ENCODE results near the gene ZBTB5.
"Not testable (repeated sequence)": the region's sequence is repeated elsewhere in the genome, so short reads cannot be mapped to it uniquely, and the experiment has no call there.

ZBTB5 gene

GRCh38 chr9:37471942-37472684 is 6.9 kb upstream of the ZBTB5 start:
- H3K36me3 ChIP-seq (ENCODE audit: control insufficient read depth, insufficient read depth, low read length): no peaks in the 10 kb centered on the region
- H3K27me3 ChIP-seq (replicated peaks; ENCODE audit: control insufficient read depth, insufficient read depth, low read length, poor library complexity, severe bottlenecking): no peaks in the 10 kb centered on the region
- no peak overlapping the region for H3K4me3 ChIP-seq (ENCODE audit: insufficient read depth, low read depth, low read length, poor library complexity, severe bottlenecking)
- no peaks in the 10 kb centered on the region for H3K9me3 ChIP-seq (ENCODE audit: control insufficient read depth, low read length)
- no peak overlapping the region for H3K27ac ChIP-seq (ENCODE audit: insufficient read depth, low read length, poor library complexity, severe bottlenecking)
- DNase-seq: no peak
- no peaks in the 10 kb centered on the region for H3K4me1 ChIP-seq (ENCODE audit: control insufficient read depth, insufficient read depth, low read length, poor library complexity, severe bottlenecking)

- Histone ChIP-seq H3K27me3 (replicated peaks; ENCODE audit: control insufficient read depth, insufficient read depth, low read length, poor library complexity, severe bottlenecking) (no peaks in the 10 kb centered on the region), H3K27ac (ENCODE audit: insufficient read depth, low read length, poor library complexity, severe bottlenecking) (no peak overlapping the region), H3K4me3 (ENCODE audit: insufficient read depth, low read depth, low read length, poor library complexity, severe bottlenecking) (no peak overlapping the region), H3K9me3 (ENCODE audit: control insufficient read depth, low read length) (no peaks in the 10 kb centered on the region), H3K36me3 (ENCODE audit: control insufficient read depth, insufficient read depth, low read length) (no peaks in the 10 kb centered on the region), H3K4me1 (ENCODE audit: control insufficient read depth, insufficient read depth, low read length, poor library complexity, severe bottlenecking) (no peaks in the 10 kb centered on the region)
- no peak for DNase-seq
Measured at GRCh38 chr9:37468620-37469019, 3.4 kb upstream of the ZBTB5 start.

- not testable (repeated sequence) for H3K4me1 ChIP-seq (ENCODE audit: control insufficient read depth, insufficient read depth, low read length, poor library complexity, severe bottlenecking); H3K36me3 ChIP-seq (ENCODE audit: control insufficient read depth, insufficient read depth, low read length); H3K27me3 ChIP-seq (replicated peaks; ENCODE audit: control insufficient read depth, insufficient read depth, low read length, poor library complexity, severe bottlenecking); DNase-seq; H3K9me3 ChIP-seq (ENCODE audit: control insufficient read depth, low read length); H3K27ac ChIP-seq (ENCODE audit: insufficient read depth, low read length, poor library complexity, severe bottlenecking); H3K4me3 ChIP-seq (ENCODE audit: insufficient read depth, low read depth, low read length, poor library complexity, severe bottlenecking)
Measured at GRCh38 chr9:37467530-37467929, 2.3 kb upstream of the ZBTB5 start.

GRCh38 chr9:37466037-37466709 is 923 bp upstream of the ZBTB5 start:
- Histone ChIP-seq H3K4me1 (ENCODE audit: control insufficient read depth, insufficient read depth, low read length, poor library complexity, severe bottlenecking) (no peaks in the 10 kb centered on the region), H3K27ac (ENCODE audit: insufficient read depth, low read length, poor library complexity, severe bottlenecking) (peak overlapping the region; percentile 92), H3K27me3 (replicated peaks; ENCODE audit: control insufficient read depth, insufficient read depth, low read length, poor library complexity, severe bottlenecking) (no peaks in the 10 kb centered on the region), H3K4me3 (ENCODE audit: insufficient read depth, low read depth, low read length, poor library complexity, severe bottlenecking) (peak overlapping the region; percentile 80), H3K9me3 (ENCODE audit: control insufficient read depth, low read length) (no peaks in the 10 kb centered on the region), H3K36me3 (ENCODE audit: control insufficient read depth, insufficient read depth, low read length) (no peaks in the 10 kb centered on the region)
- DNase-seq: peak in 2 of 3 donors; percentile 6 to 12

DNA sequence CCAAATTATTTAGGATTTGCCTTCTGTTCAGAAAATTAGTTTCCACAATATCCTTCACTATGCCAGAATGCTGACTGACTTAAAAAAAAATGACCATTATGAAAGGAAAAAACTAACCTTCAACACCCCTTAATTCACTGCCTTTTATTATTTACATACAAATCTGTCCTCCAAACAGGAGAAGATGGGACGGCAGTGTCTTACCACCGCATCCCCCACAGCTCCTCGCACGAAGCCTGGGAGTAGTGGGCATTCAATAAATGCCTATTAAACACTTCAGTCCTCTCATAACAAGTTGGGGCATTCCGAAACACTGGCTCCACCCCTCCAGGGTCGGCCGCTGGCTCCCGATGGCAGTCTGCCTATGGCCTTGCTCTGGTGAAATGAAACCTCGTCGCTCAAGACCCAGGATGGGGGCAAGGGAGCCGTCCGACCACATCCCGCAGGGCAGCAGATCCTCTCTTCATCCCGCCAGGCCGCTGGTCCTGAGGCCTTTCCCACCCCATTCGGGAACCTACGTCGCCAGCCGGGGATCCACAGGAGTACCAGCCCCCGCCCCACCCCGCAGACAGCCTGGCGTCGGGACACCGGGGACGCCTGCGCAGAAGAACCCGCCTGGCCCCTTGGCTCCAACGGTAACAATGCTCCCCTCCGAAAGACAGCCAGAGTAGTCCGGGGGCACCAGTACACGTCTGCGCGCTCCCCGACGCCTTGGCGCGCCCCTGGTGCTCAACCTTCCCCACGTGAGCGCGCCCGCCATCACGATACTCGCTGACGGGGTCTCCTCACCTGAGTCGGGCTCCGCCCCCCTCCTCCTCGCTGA is 613 bp downstream of the ZBTB5 start:
- H3K27me3 ChIP-seq (replicated peaks; ENCODE audit: control insufficient read depth, insufficient read depth, low read length, poor library complexity, severe bottlenecking): no peaks in the 10 kb centered on the region
- H3K4me3 ChIP-seq (ENCODE audit: insufficient read depth, low read depth, low read length, poor library complexity, severe bottlenecking): peak overlapping the region; percentile 80
- no peaks in the 10 kb centered on the region for H3K4me1 ChIP-seq (ENCODE audit: control insufficient read depth, insufficient read depth, low read length, poor library complexity, severe bottlenecking)
- no peaks in the 10 kb centered on the region for H3K36me3 ChIP-seq (ENCODE audit: control insufficient read depth, insufficient read depth, low read length)
- H3K27ac ChIP-seq (ENCODE audit: insufficient read depth, low read length, poor library complexity, severe bottlenecking): peak overlapping the region; percentile 92
- no peaks in the 10 kb centered on the region for H3K9me3 ChIP-seq (ENCODE audit: control insufficient read depth, low read length)
- DNase-seq: peak; percentile 52 to 62 (median 56)

- Histone ChIP-seq H3K27me3 (replicated peaks; ENCODE audit: control insufficient read depth, insufficient read depth, low read length, poor library complexity, severe bottlenecking) (no peaks in the 10 kb centered on the region), H3K9me3 (ENCODE audit: control insufficient read depth, low read length) (no peaks in the 10 kb centered on the region), H3K4me1 (ENCODE audit: control insufficient read depth, insufficient read depth, low read length, poor library complexity, severe bottlenecking) (no peaks in the 10 kb centered on the region), H3K36me3 (ENCODE audit: control insufficient read depth, insufficient read depth, low read length) (no peaks in the 10 kb centered on the region), H3K4me3 (ENCODE audit: insufficient read depth, low read depth, low read length, poor library complexity, severe bottlenecking) (peak overlapping the region; percentile 80), H3K27ac (ENCODE audit: insufficient read depth, low read length, poor library complexity, severe bottlenecking) (peak overlapping the region; percentile 92)
- no peak for DNase-seq
Measured at GRCh38 chr9:37464006-37464405, 1.2 kb downstream of the ZBTB5 start.

DNA sequence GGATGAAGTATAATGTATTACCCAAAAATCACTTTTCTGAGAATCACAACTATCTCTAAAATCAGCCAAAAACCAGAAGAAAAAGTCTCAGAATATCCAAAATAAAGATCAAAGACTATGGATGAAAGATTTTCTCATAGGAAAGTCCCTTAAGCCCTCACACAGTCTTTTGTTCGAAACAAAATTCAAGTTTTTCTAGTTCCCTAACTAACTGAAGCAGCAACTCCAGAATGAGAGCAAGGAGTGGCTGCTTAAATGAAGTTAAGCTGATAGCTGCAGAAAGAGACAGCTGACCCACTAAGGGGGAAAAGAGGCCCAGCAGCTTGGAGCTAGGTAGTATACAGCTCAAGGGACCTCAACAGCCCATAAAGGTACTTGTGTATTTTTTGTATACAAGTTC is 8.4 kb downstream of the ZBTB5 start:
- Histone ChIP-seq H3K9me3 (ENCODE audit: control insufficient read depth, low read length) (no peaks in the 10 kb centered on the region), H3K4me3 (ENCODE audit: insufficient read depth, low read depth, low read length, poor library complexity, severe bottlenecking) (no peak overlapping the region), H3K4me1 (ENCODE audit: control insufficient read depth, insufficient read depth, low read length, poor library complexity, severe bottlenecking) (no peaks in the 10 kb centered on the region), H3K27ac (ENCODE audit: insufficient read depth, low read length, poor library complexity, severe bottlenecking) (no peak overlapping the region), H3K36me3 (ENCODE audit: control insufficient read depth, insufficient read depth, low read length) (no peaks in the 10 kb centered on the region), H3K27me3 (replicated peaks; ENCODE audit: control insufficient read depth, insufficient read depth, low read length, poor library complexity, severe bottlenecking) (no peaks in the 10 kb centered on the region)
- no peak for DNase-seq

- no peaks in the 10 kb centered on the region for H3K27me3 ChIP-seq (replicated peaks; ENCODE audit: control insufficient read depth, insufficient read depth, low read length, poor library complexity, severe bottlenecking)
- no peak overlapping the region for H3K4me3 ChIP-seq (ENCODE audit: insufficient read depth, low read depth, low read length, poor library complexity, severe bottlenecking)
- H3K27ac ChIP-seq (ENCODE audit: insufficient read depth, low read length, poor library complexity, severe bottlenecking): no peak overlapping the region
- no peaks in the 10 kb centered on the region for H3K36me3 ChIP-seq (ENCODE audit: control insufficient read depth, insufficient read depth, low read length)
- DNase-seq: no peak
- H3K4me1 ChIP-seq (ENCODE audit: control insufficient read depth, insufficient read depth, low read length, poor library complexity, severe bottlenecking): no peaks in the 10 kb centered on the region
- no peaks in the 10 kb centered on the region for H3K9me3 ChIP-seq (ENCODE audit: control insufficient read depth, low read length)
Measured at GRCh38 chr9:37455884-37456647, 9.2 kb downstream of the ZBTB5 start.

DNA sequence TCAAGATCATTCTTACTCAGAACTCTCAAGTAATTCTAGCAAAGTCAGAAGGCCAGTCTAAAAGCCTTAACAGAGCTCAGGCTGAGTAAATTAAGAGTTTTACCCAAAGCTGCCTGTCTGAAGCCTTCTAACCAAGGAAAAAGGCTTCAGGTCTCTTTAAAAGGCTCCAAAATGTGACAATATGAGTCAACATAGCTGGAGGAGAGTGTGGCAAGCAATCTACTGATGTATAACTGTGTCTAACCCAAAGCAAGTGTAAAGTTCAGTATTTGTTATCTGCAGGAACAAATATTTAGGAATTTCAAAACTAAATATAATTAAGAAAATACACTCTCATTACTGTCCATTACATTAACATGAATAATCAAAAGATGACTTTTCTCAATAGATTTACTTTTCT is 11.0 kb downstream of the ZBTB5 start:
- Histone ChIP-seq H3K27ac (ENCODE audit: insufficient read depth, low read length, poor library complexity, severe bottlenecking) (no peak overlapping the region), H3K27me3 (replicated peaks; ENCODE audit: control insufficient read depth, insufficient read depth, low read length, poor library complexity, severe bottlenecking) (no peaks in the 10 kb centered on the region)

More for the DNA sequence above, 11.0 kb downstream of the ZBTB5 start:
- Histone ChIP-seq H3K4me1 (ENCODE audit: control insufficient read depth, insufficient read depth, low read length, poor library complexity, severe bottlenecking) (no peaks in the 10 kb centered on the region), H3K36me3 (ENCODE audit: control insufficient read depth, insufficient read depth, low read length) (no peaks in the 10 kb centered on the region), H3K4me3 (ENCODE audit: insufficient read depth, low read depth, low read length, poor library complexity, severe bottlenecking) (no peak overlapping the region), H3K9me3 (ENCODE audit: control insufficient read depth, low read length) (no peaks in the 10 kb centered on the region)
- DNase-seq: no peak
